ENCODE measurements around the gene FKBP5.

DNA sequence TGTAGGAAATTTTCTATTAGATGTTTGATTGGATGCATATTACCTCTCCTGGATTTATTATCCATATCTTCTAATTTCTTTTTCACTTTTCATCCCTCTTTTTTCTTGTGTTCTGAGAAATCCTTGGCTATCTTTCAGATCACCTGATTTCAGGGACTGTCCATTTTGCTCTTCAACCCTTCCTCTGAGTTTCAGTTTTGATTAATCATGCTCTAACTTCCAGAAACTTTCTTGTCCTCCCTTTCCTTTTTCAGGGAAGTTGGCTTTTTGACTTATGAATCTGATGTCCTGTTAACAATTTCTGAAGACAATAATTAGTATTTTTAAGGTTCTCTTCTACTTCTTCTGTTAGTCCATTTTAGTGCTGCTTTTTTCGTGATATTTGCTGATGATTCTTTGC is 79.1 kb downstream of the FKBP5 start:
- TF ChIP-seq, protein P1, sequence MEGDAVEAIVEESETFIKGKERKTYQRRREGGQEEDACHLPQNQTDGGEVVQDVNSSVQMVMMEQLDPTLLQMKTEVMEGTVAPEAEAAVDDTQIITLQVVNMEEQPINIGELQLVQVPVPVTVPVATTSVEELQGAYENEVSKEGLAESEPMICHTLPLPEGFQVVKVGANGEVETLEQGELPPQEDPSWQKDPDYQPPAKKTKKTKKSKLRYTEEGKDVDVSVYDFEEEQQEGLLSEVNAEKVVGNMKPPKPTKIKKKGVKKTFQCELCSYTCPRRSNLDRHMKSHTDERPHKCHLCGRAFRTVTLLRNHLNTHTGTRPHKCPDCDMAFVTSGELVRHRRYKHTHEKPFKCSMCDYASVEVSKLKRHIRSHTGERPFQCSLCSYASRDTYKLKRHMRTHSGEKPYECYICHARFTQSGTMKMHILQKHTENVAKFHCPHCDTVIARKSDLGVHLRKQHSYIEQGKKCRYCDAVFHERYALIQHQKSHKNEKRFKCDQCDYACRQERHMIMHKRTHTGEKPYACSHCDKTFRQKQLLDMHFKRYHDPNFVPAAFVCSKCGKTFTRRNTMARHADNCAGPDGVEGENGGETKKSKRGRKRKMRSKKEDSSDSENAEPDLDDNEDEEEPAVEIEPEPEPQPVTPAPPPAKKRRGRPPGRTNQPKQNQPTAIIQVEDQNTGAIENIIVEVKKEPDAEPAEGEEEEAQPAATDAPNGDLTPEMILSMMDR (IDR thresholded peaks at IDR 0.05) = no peak
- TF ChIP-seq POLR2A (IDR thresholded peaks at IDR 0.05) = no peak
